OCI-LY7 (cell line): ENCODE data around the gene EHD4. TPM values are rescaled to one million over a fixed set of nuclear protein-coding genes. Genes with fewer than 3 reads are reported as not detected.

Experiments used
- BruUV-seq: library from RNA; stranded (reverse); fragments of 400-500 nt; replicated peaks from 2 replicates; lab custom pipeline; 2021; lab: Mats Ljungman, UMichigan
- CTCF ChIA-PET: fragments of 300-600 bp; sonication (Branson Sonifier 250); formaldehyde crosslinking; loops from one replicate; lab custom pipeline; 2022; ENCODE audit warnings: antibody characterized with exemption; ENCODE audit not compliant: unreplicated experiment; lab: Charles Lee
- POLR2A ChIA-PET: fragments of 300-600 bp; sonication (Branson Sonifier 250); formaldehyde crosslinking; loops from one replicate; lab custom pipeline; 2022; ENCODE audit warnings: antibody characterized with exemption; lab: Charles Lee
- DNase-seq: peaks from one replicate; pipeline ENCODE4 v3.0.0-alpha.2; 2015; ENCODE audit warnings: low spot score
- H2AFZ ChIP-seq: fragments of 200-600 bp; sonication (generic), shearing (Covaris generic); 2 replicates; pipeline ENCODE4 v1.6.1; 2014; ENCODE audit warnings: mild to moderate bottlenecking, antibody characterized with exemption, low read length, moderate library complexity
- H3K27ac ChIP-seq: fragments of 200-600 bp; sonication (generic); 2 replicates; pipeline ENCODE4 v1.5.1; 2014; ENCODE audit warnings: mixed run types, low read depth, mild to moderate bottlenecking, moderate library complexity, low read length, inconsistent platforms; ENCODE audit not compliant: poor library complexity, severe bottlenecking
- H3K36me3 ChIP-seq: fragments of 200-600 bp; sonication (generic); 2 replicates; pipeline ENCODE4 v1.6.1; 2014; ENCODE audit warnings: mild to moderate bottlenecking, antibody characterized with exemption, low read length, moderate library complexity, mixed read lengths; ENCODE audit not compliant: insufficient read depth
- H3K4me1 ChIP-seq: fragments of 200-600 bp; sonication (generic); 2 replicates; pipeline ENCODE4 v1.5.1; 2014; ENCODE audit warnings: mild to moderate bottlenecking, low read length; ENCODE audit not compliant: insufficient read depth, poor library complexity, severe bottlenecking
- H3K4me2 ChIP-seq: fragments of 200-600 bp; sonication (generic); 2 replicates; pipeline ENCODE4 v1.6.1; 2014; ENCODE audit warnings: mild to moderate bottlenecking, low read length
- H3K4me3 ChIP-seq: fragments of 200-600 bp; sonication (generic); 2 replicates; pipeline ENCODE4 v1.5.1; 2014; ENCODE audit warnings: mild to moderate bottlenecking, low read depth, low read length; ENCODE audit not compliant: poor library complexity, severe bottlenecking
- H3K79me2 ChIP-seq: fragments of 200-600 bp; sonication (generic); 2 replicates; pipeline ENCODE4 v1.6.1; 2016; ENCODE audit warnings: low read depth, mild to moderate bottlenecking, low read length, moderate library complexity, mixed read lengths; ENCODE audit not compliant: insufficient read depth
- H3K9me2 ChIP-seq: fragments of 200-600 bp; sonication (generic); 2 replicates; pipeline ENCODE4 v1.6.1; 2016; ENCODE audit warnings: mild to moderate bottlenecking, low read length, mixed read lengths; ENCODE audit not compliant: insufficient read depth
- H3K9me3 ChIP-seq: fragments of 200-600 bp; sonication (generic); 2 replicates; pipeline ENCODE4 v1.6.1; 2014; ENCODE audit warnings: mild to moderate bottlenecking, mixed run types, low read length, mixed read lengths
- H4K20me1 ChIP-seq: fragments of 200-600 bp; sonication (generic); 2 replicates; pipeline ENCODE4 v1.6.1; 2014; ENCODE audit warnings: mild to moderate bottlenecking, antibody characterized with exemption, low read length, moderate library complexity, mixed read lengths; ENCODE audit not compliant: insufficient read depth
- EZH2phosphoT487 ChIP-seq: fragments of 200-600 bp; sonication (generic); IDR thresholded peaks from 2 replicates; pipeline ENCODE4 v1.6.1; 2018; ENCODE audit warnings: low read depth, borderline replicate concordance, mild to moderate bottlenecking, mixed run types, antibody characterized with exemption, low read length, moderate library complexity, mixed read lengths
- intact Hi-C: fragments of 100-400 bp; cut with micrococcal nuclease; formaldehyde crosslinking; loops from one replicate; pipeline ENCODE4 v1.10.0; 2022; ENCODE audit not compliant: unreplicated experiment
- total RNA-seq, 2 experiments: library from RNA; depleted of rRNA in 1 of 2; stranded (reverse); fragments of >200 nt in 1 of 2; shearing (Covaris generic) in 1 of 2; gene quantifications; 2 replicates each; pipeline ENCODE4 v1.2.3, GENCODE V29; 2014 to 2022
- TF ChIP-seq, protein P1 (sequence below): fragments of 200-600 bp; sonication (generic); conservative IDR thresholded peaks from 2 replicates; pipeline ENCODE4 v1.5.1; 2014; ENCODE audit warnings: mild to moderate bottlenecking, antibody characterized with exemption, low read length, moderate library complexity, mixed read lengths

Gene EHD4
- total RNA-seq, 2 experiments from 2014 or later = 13.5 to 19.4 TPM

DNA sequence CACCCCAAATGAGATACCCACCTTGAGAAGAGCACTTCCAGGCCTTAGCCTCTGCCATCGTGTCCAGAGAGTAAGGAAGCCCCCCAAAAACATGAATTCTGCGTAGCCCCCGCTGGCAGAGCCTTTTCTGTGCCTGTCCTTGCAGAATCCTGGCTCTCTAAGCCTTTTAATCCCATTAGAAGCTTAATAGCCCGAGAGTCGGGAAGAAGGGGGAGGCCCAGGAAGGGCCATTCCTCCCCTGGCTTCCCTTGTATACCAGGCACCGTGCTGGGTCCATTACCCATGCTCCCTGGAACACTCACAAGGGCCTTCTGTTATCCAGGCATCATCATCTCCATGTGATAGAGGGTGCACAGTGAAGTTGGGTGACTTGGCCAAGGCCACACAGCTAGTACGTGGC is 85.6 kb downstream of the EHD4 start:
- no peaks in the 10 kb centered on the region for H4K20me1 ChIP-seq
- peaks cover 8% of the 10 kb centered on the region for H3K4me1 ChIP-seq
- POLR2A ChIA-PET = no interaction called here
- intact Hi-C loops = no loop called here
- no peaks in the 10 kb centered on the region for H3K79me2 ChIP-seq
- H3K4me2 ChIP-seq = no peak overlapping the region
- BruUV-seq = no TSS peak
- CTCF ChIA-PET = no interaction called here
- no peak overlapping the region for H2AFZ ChIP-seq
- TF ChIP-seq EZH2phosphoT487 = no peak
- TF ChIP-seq, protein P1, sequence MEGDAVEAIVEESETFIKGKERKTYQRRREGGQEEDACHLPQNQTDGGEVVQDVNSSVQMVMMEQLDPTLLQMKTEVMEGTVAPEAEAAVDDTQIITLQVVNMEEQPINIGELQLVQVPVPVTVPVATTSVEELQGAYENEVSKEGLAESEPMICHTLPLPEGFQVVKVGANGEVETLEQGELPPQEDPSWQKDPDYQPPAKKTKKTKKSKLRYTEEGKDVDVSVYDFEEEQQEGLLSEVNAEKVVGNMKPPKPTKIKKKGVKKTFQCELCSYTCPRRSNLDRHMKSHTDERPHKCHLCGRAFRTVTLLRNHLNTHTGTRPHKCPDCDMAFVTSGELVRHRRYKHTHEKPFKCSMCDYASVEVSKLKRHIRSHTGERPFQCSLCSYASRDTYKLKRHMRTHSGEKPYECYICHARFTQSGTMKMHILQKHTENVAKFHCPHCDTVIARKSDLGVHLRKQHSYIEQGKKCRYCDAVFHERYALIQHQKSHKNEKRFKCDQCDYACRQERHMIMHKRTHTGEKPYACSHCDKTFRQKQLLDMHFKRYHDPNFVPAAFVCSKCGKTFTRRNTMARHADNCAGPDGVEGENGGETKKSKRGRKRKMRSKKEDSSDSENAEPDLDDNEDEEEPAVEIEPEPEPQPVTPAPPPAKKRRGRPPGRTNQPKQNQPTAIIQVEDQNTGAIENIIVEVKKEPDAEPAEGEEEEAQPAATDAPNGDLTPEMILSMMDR = no peak
- H3K27ac ChIP-seq = no peak overlapping the region
- H3K4me3 ChIP-seq = no peak overlapping the region
- no peaks in the 10 kb centered on the region for H3K9me3 ChIP-seq
- H3K36me3 ChIP-seq = no peaks in the 10 kb centered on the region
- no peaks in the 10 kb centered on the region for H3K9me2 ChIP-seq
- no peak for DNase-seq

DNA sequence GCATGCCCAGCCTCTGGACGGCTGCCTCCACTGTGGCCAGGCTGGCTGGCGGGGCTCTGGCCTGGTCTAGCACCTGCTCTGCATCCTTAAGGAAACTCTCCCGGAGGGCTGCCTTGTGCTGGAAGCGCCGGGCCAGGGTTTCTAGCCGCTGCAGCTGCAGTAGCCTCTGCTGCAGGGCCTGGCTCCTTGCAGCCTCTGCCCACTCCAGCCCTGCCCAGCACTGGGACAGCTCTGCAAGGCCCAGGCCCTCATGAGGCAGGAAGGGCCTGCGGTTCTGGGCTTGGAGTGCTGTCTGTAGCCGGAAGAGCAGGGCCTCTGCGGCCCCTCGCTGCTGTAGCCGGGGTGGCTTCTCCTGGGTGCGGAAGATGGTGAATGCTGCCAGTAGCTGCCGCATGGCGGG is 86.5 kb downstream of the EHD4 start:
- no peak for DNase-seq
- Histone ChIP-seq H3K4me3 (no peak overlapping the region), H4K20me1 (no peaks in the 10 kb centered on the region), H3K27ac (no peak overlapping the region), H3K79me2 (no peaks in the 10 kb centered on the region), H3K4me1 (peaks cover 8% of the 10 kb centered on the region), H2AFZ (no peak overlapping the region), H3K9me2 (no peaks in the 10 kb centered on the region), H3K9me3 (no peaks in the 10 kb centered on the region), H3K4me2 (no peak overlapping the region), H3K36me3 (no peaks in the 10 kb centered on the region)
- no peak for TF ChIP-seq EZH2phosphoT487
- TF ChIP-seq, protein P1 = no peak
- ChIA-PET CTCF (no interaction called here), POLR2A (no interaction called here)
- no TSS peak for BruUV-seq
- intact Hi-C loops = no loop called here

DNA sequence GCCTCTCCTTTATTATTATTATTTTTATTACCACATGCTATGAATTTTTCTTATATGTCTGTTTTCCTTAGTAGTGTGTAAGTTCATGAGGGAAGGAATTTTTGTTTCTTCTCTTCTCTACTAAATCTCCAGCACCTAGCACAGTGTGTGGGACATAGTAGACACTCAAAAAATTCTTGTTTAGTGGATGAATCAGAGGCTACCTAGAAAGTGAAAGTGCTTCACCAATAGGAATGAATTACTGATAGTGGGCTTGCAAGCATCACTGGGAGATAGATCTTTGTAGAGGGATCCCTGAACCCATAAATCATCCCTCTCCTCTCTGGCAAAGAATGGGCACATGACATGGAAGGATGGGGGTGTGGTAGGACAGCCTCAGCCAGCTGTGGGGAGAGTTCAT is 87.0 kb downstream of the EHD4 start:
- Histone ChIP-seq H3K9me3 (no peaks in the 10 kb centered on the region), H3K4me3 (no peak overlapping the region), H3K79me2 (no peaks in the 10 kb centered on the region), H3K36me3 (no peaks in the 10 kb centered on the region), H3K4me2 (no peak overlapping the region), H4K20me1 (no peaks in the 10 kb centered on the region), H2AFZ (no peak overlapping the region), H3K9me2 (no peaks in the 10 kb centered on the region), H3K27ac (no peak overlapping the region), H3K4me1 (peaks cover 8% of the 10 kb centered on the region)
- no peak for DNase-seq
- ChIA-PET POLR2A (no interaction called here), CTCF (no interaction called here)
- intact Hi-C loops = no loop called here
- TF ChIP-seq, protein P1 = no peak
- no peak for TF ChIP-seq EZH2phosphoT487
- no TSS peak for BruUV-seq
